Stimulated activated CD4-positive, alpha-beta T cell treated with anti-CD3 and anti-CD28 coated beads, Interleukin-1b, Interleukin-23, amount 100 ng/mL, for 4 hours (primary cell): ENCODE measurements around the gene DTWD1.
"Not testable (repeated sequence)": the region's sequence is repeated elsewhere in the genome, so short reads cannot be mapped to it uniquely, and the experiment has no call there.

Experiments used
- DNase-seq, 2 donors: peaks; one replicate each; pipeline ENCODE4 v3.0.0-alpha.2; 2020; ENCODE audit warnings: low read depth in 2 of 2

DTWD1 gene

GRCh38 chr15:49620658-49621368, at the start of gene DTWD1, which contains the start of gene FAM227B:
Gene DTWD1 (plus strand): TSS chr15:49621048. CDS start chr15:49625168, 4,120 bp downstream.
Gene FAM227B (minus strand): TSS chr15:49620818. CDS start chr15:49615171, 5,647 bp downstream.
- peak; percentile 84 to 87 for DNase-seq

DNA sequence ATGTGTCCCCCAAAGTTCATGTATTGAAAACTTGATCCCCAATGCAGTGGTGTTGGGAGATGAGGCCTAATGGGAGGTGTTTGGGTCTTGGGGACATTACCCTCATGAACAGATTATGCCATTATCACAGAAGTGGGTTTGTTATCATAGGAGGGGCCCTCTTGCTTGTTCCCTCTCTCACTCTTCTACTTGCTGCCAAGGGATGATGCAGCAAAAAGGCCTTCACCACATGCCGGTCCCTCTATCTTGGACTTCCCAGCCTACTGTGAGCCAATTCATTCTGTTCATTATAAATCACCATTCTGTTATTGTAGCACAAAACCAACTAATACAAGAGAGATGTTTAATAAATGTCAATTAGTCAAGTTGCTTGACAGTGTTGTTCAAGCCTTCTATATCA, 47.4 kb upstream of the DTWD1 start:
- DNase-seq: no peak

- no peak for DNase-seq
These were observed 31.8 kb upstream of the DTWD1 start for GRCh38 chr15:49589030-49589429.

- DNase-seq: not testable (repeated sequence)
These were observed 28.0 kb upstream of the DTWD1 start for GRCh38 chr15:49592829-49593316.

DNA sequence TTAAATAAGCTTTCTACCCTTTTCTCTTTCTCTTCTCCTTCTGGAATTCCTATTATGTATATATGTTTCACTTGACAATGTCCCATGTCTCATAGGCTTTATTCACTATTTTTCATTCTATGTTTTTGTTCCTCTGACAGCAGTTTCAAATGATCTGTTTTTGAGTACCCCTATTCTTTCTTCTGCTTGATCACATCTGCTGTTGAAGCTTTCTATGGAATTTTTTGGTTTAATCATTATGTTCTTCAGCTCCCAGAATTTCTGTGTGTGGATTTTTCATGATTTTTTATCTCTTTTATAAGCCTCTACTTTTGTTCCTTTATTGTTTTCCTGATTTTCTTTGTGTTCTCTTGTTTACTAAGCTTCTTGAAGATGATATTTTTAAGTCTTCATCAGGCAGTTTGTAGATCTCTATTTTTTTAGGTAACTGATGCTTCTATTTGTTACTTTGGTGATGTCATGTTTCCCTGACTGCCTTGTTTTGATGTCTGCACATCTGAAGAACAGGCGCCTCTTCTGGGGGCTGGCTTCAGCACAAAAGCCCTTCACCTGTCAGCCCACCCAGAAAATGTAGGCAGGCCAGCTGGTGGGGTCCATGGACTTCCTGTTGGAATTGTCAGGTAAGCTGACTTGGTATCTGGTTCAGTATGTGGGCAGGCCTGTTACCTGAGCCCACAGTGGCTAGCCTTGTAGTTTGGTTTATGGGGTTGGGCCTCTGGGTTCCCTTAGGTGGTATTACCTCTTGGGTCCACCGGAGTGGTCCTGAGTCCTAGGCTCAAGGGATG, 16.0 kb upstream of the DTWD1 start:
- no peak for DNase-seq

- no peak for DNase-seq
These were observed 15.3 kb upstream of the DTWD1 start for GRCh38 chr15:49605588-49605987.

- no peak for DNase-seq
These were observed 14.3 kb upstream of the DTWD1 start for GRCh38 chr15:49606594-49606993.

DNA sequence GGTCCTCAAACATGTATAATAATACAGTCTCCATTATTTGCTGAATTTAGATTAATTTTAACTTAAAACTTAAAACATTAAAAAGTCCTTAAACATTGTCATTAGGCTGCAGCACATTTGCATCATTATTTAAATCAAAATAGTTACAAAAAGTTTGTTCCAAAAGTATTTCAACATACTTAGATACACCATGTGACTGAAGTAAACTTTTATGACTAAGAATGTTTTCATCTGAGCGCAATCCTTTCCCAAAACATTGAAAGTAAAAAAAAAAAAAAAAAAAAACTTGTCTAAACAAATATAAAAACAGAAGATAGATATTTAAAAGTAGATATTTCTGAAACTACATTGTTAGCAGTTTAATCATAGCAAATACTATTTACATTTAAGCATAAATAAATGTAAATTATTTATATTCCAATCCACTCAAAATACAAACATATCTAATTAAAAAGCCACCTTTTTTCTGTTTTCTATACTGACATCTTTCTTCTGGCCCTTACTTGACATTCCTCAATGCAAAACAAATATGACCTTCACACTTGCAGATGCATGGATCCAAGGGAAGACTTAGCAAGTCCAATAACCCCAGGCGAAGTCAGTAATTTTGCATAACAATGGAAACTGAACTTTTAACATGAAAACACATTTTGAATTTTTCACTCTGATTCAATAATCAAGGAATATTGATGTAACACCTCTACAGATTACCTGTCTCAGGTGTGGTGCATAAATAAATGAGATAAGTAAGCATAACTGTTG, 10.5 kb upstream of the DTWD1 start:
- DNase-seq: no peak

DNA sequence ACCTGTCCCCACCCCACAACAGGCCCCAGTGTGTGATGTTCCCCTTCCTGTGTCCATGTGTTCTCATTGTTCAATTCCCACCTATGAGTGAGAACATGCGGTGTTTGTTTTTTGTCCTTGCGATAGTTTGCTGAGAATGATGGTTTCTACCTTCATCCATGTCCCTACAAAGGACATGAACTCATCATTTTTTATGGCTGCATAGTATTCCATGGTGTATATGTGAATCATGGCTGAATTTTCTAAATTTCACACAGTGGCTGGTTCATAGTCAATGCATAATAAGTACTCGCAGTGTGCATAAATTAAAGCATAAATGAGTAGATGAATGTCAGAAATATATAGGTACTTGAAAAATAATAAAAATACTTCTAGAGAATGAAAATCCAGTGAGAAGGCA, 8.6 kb upstream of the DTWD1 start:
- DNase-seq: not testable (repeated sequence)

DNA sequence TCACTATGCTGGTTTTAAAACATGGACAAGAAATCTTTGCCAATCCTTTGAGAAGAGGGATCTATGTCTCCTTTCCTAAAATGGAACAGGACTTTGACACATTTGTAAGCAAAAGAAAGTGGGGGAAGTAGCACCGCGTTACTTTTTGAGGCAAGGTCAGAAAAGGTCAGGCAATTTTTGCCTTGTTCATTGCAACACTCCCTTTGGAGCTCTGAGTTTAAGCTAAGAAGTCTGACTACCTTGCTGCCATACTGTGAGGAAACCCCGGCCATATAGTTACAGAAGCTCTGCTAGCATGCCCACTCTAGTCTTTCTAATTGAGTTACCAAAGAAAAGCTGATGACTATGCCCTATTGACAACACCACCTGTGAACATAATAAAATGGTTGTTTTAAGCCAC, 1.6 kb upstream of the DTWD1 start:
- no peak for DNase-seq

GRCh38 chr15:49620199-49620598, 649 bp upstream of the DTWD1 start:
- DNase-seq: no peak

DNA sequence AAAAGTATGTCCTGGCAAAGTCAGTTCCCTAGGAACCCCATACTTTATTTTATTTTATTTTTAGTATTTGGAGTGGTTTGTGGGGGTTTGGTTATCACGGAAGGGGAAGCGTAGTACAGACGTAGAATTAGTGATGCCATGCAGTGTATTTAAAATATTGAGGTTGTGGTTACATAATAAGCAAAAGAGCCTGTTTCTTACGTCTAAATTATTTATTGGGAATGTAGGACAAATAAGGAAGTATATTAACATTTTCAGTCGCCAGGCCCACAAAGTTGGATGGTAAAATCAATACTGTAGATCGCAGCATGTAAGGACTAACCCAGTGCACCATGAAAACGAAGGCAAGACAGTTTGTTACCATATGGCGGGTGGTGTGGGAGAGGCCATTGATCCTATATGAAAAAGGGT, 558 bp downstream of the DTWD1 start:
- no peak for DNase-seq

- DNase-seq: no peak
These were observed 1.0 kb downstream of the DTWD1 start for GRCh38 chr15:49621887-49622286.

DNA sequence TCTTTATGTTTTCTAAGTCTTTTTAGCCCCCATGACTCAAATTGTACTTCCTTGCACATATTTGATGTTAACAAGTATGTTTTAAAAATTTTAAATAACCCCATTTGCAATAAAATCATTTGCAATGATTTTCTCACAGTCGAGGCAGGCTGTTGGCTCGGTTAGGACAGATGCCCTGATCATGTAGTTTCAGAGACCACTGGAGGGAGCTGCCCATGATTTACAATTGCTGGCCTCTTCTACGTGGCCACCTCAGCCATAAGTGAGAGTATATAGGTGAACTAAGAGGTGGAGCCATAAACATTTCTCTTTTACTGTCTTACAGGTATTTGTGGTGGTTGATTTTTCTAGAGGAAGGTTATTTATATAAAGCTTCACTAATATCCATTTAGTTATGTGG, 1.7 kb downstream of the DTWD1 start:
- DNase-seq: no peak

GRCh38 chr15:49624056-49624455, 3.2 kb downstream of the DTWD1 start:
- DNase-seq: no peak

GRCh38 chr15:49625460-49626036, 4.7 kb downstream of the DTWD1 start:
- no peak for DNase-seq

- no peak for DNase-seq
These were observed 6.6 kb downstream of the DTWD1 start for GRCh38 chr15:49627407-49627877.

GRCh38 chr15:49628379-49628778, 7.5 kb downstream of the DTWD1 start:
- DNase-seq: no peak

DNA sequence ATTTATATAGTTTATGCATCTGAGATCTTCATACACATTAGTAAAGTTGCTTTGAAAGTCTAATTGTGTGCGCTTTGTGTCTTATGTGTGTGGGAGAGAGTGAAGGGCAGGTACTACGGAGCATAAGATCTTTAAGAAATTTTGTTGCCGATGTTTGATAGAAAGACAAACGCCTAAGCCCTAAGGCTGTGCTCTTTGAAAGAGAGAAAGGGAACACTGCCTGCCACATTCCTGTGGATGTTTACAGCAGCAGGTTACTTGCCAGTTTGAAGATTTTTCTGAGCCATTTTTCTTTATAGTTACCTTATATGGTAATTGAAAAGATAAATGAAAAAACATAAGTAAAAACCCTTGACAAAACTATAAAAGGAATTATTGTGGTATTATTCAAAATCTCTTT, 17.0 kb downstream of the DTWD1 start:
- DNase-seq: no peak

DNA sequence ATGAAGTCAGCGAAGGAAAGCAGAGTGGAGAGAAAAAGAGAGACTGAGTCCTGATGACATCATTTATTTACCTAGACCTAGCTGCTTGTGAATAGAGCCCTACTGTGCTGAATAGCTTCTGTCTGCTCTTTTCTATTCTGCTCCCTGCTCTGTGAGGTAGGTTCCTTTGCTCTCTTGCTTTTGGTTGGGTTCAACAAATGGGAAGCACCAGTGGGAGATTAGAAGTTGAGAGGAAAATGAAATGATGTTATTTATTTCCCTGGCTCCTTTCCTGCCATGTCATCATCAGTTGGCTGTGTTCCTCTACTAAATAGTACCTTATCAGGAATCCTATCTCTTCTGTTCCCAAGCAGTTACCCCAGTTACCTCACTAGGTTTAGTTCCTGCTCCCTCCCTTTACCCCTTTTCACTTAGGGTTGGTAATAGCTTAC, 23.5 kb downstream of the DTWD1 start:
- no peak for DNase-seq

- DNase-seq: no peak
These were observed 24.4 kb downstream of the DTWD1 start for GRCh38 chr15:49645277-49645676.

GRCh38 chr15:49645941-49646340, 25.1 kb downstream of the DTWD1 start:
- DNase-seq: no peak
